Stimulated activated CD4-positive, alpha-beta T cell treated with anti-CD3 and anti-CD28 coated beads, Interleukin-1b, Interleukin-23, amount 100 ng/mL, for 24 hours (primary cell): ENCODE data around the gene C1QTNF1.

Experiments used
- DNase-seq, 4 experiments: peaks; one replicate each; pipeline ENCODE4 v3.0.0-alpha.2; 2020; ENCODE audit warnings: low read depth in 4 of 4, low spot score in 1 of 4

Gene C1QTNF1

GRCh38 chr17:79078476-79079190, 54.7 kb downstream of the C1QTNF1 start:
- DNase-seq: no peak

- DNase-seq: no peak
Observed at GRCh38 chr17:79079421-79080200, 55.6 kb downstream of the C1QTNF1 start.

- no peak for DNase-seq
Observed at GRCh38 chr17:79080349-79080748, 56.4 kb downstream of the C1QTNF1 start.

GRCh38 chr17:79080761-79081290, 56.9 kb downstream of the C1QTNF1 start:
- no peak for DNase-seq

- no peak for DNase-seq
Observed at GRCh38 chr17:79081571-79082276, 57.8 kb downstream of the C1QTNF1 start.

GRCh38 chr17:79082311-79083190, 58.6 kb downstream of the C1QTNF1 start:
- DNase-seq: peak in 1 of 4 experiments; percentile 17

GRCh38 chr17:79083191-79083971, 59.4 kb downstream of the C1QTNF1 start:
- no peak for DNase-seq

GRCh38 chr17:79084291-79085153, 60.6 kb downstream of the C1QTNF1 start:
- DNase-seq: no peak

GRCh38 chr17:79085154-79085920, 61.4 kb downstream of the C1QTNF1 start:
- no peak for DNase-seq

- DNase-seq: no peak
Observed at GRCh38 chr17:79085921-79086551, 62.1 kb downstream of the C1QTNF1 start.

GRCh38 chr17:79086609-79087427, 62.8 kb downstream of the C1QTNF1 start:
- no peak for DNase-seq

GRCh38 chr17:79087428-79088143, 63.6 kb downstream of the C1QTNF1 start:
- DNase-seq: peak; percentile 49 to 65 (median 56)

GRCh38 chr17:79088247-79088996, 64.5 kb downstream of the C1QTNF1 start:
- no peak for DNase-seq

GRCh38 chr17:79088997-79089328, 65.0 kb downstream of the C1QTNF1 start:
- DNase-seq: no peak

GRCh38 chr17:79089720-79090442, 65.9 kb downstream of the C1QTNF1 start:
- DNase-seq: no peak
